Activated T-helper 1 cell treated with anti-CD3 and anti-CD28 coated beads, Interleukin-12 subunit alpha, Interleukin-12 subunit beta, Interleukin-2, Interleukin-4 antibody, amounts not matched to agents 30 ng/mL and 10 ng/mL and 1 ng/mL, durations not matched to agents 14 hours and 24 hours and 36 hours (primary cell): Measurements from ENCODE around the gene DDX24. TPM values are rescaled to one million over a fixed set of nuclear protein-coding genes. Genes with fewer than 3 reads are reported as not detected.

Source experiments
- DNase-seq: peaks from one replicate; pipeline ENCODE4 v3.0.0; 2021; ENCODE audit warnings: low spot score
- H3K27ac Mint-ChIP-seq: one replicate; pipeline ENCODE4 v1.8.0; 2021; ENCODE audit warnings: mild to moderate bottlenecking, mixed read lengths
- H3K27me3 Mint-ChIP-seq: one replicate; pipeline ENCODE4 v1.8.0; 2022; ENCODE audit warnings: mild to moderate bottlenecking, moderate library complexity, mixed read lengths; ENCODE audit not compliant: insufficient read depth
- H3K36me3 Mint-ChIP-seq: one replicate; pipeline ENCODE4 v1.8.0; 2021; ENCODE audit warnings: low read depth, mixed read lengths
- H3K4me1 Mint-ChIP-seq: one replicate; pipeline ENCODE4 v1.8.0; 2021; ENCODE audit warnings: low read depth, mixed read lengths
- H3K4me3 Mint-ChIP-seq: one replicate; pipeline ENCODE4 v1.8.0; 2021; ENCODE audit warnings: mild to moderate bottlenecking, moderate library complexity, mixed read lengths
- H3K9me3 Mint-ChIP-seq: one replicate; pipeline ENCODE4 v1.8.0; 2021; ENCODE audit warnings: mixed read lengths
- intact Hi-C: fragments of 100-400 bp; cut with micrococcal nuclease; formaldehyde crosslinking; loops from one replicate; pipeline ENCODE4 v1.15.1; 2024
- total RNA-seq: library from RNA; stranded (reverse); gene quantifications from 2 replicates; pipeline ENCODE4 v1.2.3, GENCODE V29; 2022

DDX24 gene
- total RNA-seq, 1 donor from 2014 or later: 271 TPM

DNA sequence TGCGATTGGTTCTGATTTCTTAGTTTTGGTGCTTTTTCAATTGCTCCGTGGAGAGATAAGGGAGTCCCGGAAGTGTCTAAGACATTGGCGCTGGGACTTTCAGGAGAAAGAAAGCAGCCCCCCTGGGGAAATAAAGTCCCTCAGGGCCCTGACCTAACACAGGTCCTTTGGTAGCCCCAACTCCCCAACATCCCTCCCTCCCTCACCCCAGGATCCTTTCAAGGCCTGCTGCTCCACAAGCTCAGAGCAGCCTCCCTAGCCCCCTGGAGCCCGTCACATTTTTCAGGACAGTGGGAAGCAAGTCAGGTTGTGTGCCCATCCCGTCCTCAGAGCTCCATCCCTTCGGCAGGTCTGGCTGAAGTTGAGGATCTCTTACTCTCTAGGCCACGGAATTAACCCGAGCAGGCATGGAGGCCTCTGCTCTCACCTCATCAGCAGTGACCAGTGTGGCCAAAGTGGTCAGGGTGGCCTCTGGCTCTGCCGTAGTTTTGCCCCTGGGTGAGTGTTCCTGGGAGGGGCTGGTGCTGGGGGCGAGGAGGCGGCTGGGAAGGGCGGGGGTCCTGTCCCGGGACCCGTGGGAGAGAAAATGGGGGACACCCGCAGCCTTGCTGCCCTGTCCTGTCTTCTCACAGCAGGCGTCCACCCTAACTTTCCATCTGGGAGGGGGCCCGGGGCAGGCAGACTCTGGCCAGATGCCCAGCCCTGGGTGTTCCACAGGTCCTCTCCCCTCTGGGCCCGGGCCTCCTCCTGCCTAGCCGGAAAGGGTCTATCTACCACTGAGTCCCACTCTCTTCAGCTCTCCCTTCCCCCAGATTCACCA lies 30.5 kb upstream of the DDX24 start:
- H3K27me3 Mint-ChIP-seq: peaks cover 2% of the 10 kb centered on the region
- H3K27ac Mint-ChIP-seq: no peak overlapping the region
- H3K4me3 Mint-ChIP-seq: peak overlapping the region; percentile 49
- H3K36me3 Mint-ChIP-seq: no peaks in the 10 kb centered on the region
- no peaks in the 10 kb centered on the region for H3K9me3 Mint-ChIP-seq
- intact Hi-C loops: no loop called here
- DNase-seq: no peak
- peaks cover 15% of the 10 kb centered on the region for H3K4me1 Mint-ChIP-seq

DNA sequence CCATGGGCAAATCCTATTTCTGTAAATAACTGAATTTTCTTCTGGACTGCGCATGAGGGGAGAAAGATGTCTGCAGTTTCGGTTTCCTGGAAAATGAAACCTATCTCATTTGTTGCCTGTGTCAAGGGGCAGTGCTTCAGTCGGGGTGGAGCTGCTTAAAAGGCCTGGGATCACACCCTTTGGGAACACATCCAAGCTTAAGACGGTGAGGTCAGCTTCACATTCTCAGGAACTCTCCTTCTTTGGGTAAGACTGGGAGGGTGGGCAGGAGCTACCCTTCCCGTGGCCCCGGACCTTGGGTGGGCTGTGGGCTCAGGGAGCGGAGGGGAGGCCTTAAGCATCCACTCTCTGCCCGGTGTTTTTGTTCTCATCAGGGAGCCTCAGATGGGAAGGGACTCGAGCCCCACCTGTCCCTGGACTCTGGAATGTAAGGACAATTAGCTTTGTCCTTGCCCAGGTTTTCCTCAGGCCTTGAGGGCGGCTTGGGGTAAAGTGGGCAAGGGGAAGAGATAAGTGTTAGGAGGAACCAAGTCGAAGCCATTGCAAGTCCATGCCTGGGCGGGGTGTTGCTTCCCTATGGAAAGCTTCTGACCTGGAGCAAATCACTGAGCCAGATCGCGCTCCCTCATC lies 29.7 kb upstream of the DDX24 start, which contains the start of gene IFI27:
Gene IFI27 (plus strand): TSS at position 185 of the 630 bp plus-strand sequence.
- Mint-ChIP-seq H3K27ac (peak within 1 kb of the TSS; percentile 66), H3K4me3 (peak within 1 kb of the TSS; percentile 49), H3K36me3 (no peaks in the 10 kb centered on the region), H3K4me1 (peaks cover 15% of the 10 kb centered on the region), H3K27me3 (peaks cover 2% of the 10 kb centered on the region), H3K9me3 (no peaks in the 10 kb centered on the region)
- intact Hi-C loops: no loop called here
- no peak for DNase-seq

DNA sequence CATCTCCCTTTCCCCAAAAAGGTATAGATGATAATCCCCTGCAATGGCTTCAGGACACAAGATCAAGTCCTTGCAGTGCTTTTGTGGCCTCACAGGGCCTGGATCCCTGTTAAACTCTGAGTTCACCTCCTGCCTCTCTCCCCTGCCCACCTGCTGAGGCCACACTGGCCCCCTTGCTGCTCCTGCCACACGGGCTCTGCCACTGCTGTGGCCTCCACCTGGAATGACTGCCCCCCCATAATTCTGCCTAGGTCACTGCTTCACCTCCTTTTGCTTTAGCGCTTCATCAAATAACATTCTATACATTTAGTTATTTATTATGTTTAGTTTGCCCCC lies 28.9 kb upstream of the DDX24 start:
- intact Hi-C loops: no loop called here
- Mint-ChIP-seq H3K27ac (no peak overlapping the region), H3K4me3 (no peak overlapping the region), H3K27me3 (peaks cover 2% of the 10 kb centered on the region), H3K36me3 (no peaks in the 10 kb centered on the region), H3K4me1 (peaks cover 15% of the 10 kb centered on the region), H3K9me3 (no peaks in the 10 kb centered on the region)
- DNase-seq: no peak

DNA sequence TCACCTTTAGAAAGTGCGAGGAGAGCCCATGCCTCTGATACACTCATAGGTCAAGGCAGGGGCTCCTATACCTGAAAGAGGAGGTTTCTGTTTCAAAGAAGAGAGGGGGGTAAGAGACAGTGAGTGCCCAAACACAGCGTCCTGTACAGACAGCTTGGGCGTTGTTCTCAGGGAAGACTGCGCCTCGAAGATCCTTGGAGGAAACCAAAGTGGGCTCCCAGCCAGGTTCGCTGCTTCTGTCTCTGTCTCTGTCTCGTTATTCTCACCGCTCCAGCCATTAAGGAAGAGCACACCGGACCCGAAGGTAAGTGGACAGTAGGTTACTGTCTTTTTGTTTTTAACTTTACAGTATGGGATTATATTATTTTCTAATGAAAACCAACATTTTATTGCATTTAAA lies 23.7 kb upstream of the DDX24 start:
- no peak overlapping the region for H3K27ac Mint-ChIP-seq
- H3K36me3 Mint-ChIP-seq: no peaks in the 10 kb centered on the region
- intact Hi-C loops: no loop called here
- H3K9me3 Mint-ChIP-seq: no peaks in the 10 kb centered on the region
- no peaks in the 10 kb centered on the region for H3K27me3 Mint-ChIP-seq
- H3K4me1 Mint-ChIP-seq: no peaks in the 10 kb centered on the region
- no peak for DNase-seq
- H3K4me3 Mint-ChIP-seq: no peak overlapping the region

DNA sequence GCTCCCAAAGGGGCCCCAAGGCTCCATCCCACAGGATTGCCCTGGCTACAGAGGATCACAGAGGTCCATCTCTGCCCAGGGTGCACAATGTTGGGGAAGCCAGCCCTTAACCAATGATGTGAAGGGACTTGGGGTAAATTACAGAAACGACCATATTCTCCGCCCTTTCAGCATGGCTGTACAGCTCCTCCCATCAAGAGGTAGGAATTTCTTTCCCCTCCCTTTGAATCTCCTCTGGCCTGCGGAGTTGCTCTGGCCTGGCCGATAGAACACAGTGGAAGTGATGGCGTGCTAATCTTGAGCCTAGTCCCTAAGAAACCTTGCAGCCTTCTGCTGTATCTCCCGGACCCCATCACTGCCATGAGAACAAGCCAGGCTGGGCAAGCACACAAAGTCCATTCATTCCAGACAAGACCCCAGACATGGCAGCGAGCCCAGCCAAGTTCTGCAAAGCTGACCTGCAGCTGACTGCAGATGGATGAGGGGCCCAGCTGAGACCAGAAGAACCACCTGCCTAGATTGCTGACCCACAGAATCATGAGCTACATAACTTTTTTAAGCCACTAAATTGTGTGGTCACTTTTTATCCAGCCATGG lies 22.6 kb upstream of the DDX24 start:
- H3K36me3 Mint-ChIP-seq: no peaks in the 10 kb centered on the region
- no peak for DNase-seq
- H3K27ac Mint-ChIP-seq: no peak overlapping the region
- H3K4me1 Mint-ChIP-seq: no peaks in the 10 kb centered on the region
- no peaks in the 10 kb centered on the region for H3K9me3 Mint-ChIP-seq
- intact Hi-C loops: no loop called here
- H3K27me3 Mint-ChIP-seq: no peaks in the 10 kb centered on the region
- no peak overlapping the region for H3K4me3 Mint-ChIP-seq

DNA sequence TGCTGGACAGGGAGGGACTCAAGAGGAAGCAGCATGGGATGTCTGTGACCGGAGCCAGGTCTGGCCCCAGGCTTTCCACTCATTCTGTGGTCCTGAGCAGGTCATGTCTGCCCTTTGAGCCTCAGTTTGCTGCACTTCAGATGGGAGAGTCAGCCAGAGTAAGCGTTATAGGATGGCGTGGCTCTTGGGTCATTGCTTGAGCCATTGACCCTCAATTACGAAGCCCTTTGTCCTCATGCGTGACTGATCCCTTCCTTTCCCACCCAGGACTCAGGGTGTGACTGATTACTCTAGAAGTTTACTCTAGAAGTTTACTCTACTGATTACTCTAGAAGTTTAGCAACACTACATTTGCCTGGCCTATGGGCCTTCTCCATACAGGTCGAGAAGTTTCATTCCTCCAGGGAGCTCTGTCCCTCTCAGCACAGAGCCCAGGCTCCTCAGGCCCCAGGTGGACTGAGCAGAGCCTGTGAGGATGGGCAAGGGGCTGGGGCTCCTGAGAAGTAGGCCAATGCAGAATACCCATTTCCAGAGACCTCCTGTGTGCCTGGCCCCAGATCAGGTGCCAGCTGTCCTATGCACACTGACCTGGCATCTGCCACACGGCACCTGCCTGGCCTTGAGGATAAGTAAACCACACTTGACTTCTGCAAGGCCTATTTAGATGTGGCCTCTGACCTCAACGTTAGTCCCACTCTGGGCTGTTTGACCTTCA lies 21.9 kb upstream of the DDX24 start:
- H3K27me3 Mint-ChIP-seq: no peaks in the 10 kb centered on the region
- no peak for DNase-seq
- H3K27ac Mint-ChIP-seq: no peak overlapping the region
- H3K4me3 Mint-ChIP-seq: no peak overlapping the region
- intact Hi-C loops: no loop called here
- H3K36me3 Mint-ChIP-seq: no peaks in the 10 kb centered on the region
- H3K4me1 Mint-ChIP-seq: no peaks in the 10 kb centered on the region
- H3K9me3 Mint-ChIP-seq: no peaks in the 10 kb centered on the region

DNA sequence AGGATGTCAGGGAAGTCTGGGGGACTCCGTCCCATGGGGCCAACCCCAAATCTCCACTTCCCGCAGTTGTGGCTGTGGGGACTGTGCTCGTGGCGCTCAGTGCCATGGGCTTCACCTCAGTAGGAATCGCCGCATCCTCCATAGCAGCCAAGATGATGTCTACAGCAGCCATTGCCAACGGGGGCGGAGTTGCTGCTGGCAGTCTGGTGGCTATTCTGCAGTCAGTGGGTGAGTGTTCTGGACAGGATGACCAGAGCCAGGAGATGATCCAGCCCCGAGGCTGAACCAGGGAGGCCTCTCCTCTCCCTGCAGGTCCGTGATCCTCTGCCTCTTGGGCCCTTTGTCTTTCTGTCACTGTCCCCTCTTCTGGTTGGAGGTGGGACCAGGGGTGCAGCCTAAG lies 20.7 kb upstream of the DDX24 start:
- H3K27me3 Mint-ChIP-seq: no peaks in the 10 kb centered on the region
- no peaks in the 10 kb centered on the region for H3K4me1 Mint-ChIP-seq
- no peak for DNase-seq
- no peak overlapping the region for H3K4me3 Mint-ChIP-seq
- peaks cover 2% of the 10 kb centered on the region for H3K36me3 Mint-ChIP-seq
- no peaks in the 10 kb centered on the region for H3K9me3 Mint-ChIP-seq
- intact Hi-C loops: no loop called here
- no peak overlapping the region for H3K27ac Mint-ChIP-seq

DNA sequence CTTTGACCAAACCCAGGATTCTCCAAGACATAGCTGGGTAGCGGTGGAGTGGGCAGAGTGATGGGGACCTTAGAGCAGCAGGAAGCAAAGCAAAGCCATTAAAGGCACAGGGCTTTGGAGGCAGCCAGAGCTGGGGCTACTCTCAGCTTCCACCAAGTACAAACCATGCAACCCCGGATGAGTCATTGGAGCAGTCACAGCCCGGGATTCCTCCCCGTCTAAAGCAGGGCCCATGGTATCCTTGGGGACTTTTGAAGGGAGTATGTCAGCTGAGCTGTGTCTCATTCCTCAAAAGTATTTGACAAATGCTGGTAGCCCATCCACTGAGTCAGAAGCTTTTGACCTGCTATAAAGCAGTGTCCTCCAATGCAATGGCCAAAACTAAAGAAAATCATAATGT lies 19.8 kb upstream of the DDX24 start:
- H3K9me3 Mint-ChIP-seq: no peaks in the 10 kb centered on the region
- no peaks in the 10 kb centered on the region for H3K27me3 Mint-ChIP-seq
- H3K27ac Mint-ChIP-seq: no peak overlapping the region
- intact Hi-C loops: no loop called here
- DNase-seq: no peak
- no peaks in the 10 kb centered on the region for H3K4me1 Mint-ChIP-seq
- H3K36me3 Mint-ChIP-seq: peaks cover 2% of the 10 kb centered on the region
- H3K4me3 Mint-ChIP-seq: no peak overlapping the region

DNA sequence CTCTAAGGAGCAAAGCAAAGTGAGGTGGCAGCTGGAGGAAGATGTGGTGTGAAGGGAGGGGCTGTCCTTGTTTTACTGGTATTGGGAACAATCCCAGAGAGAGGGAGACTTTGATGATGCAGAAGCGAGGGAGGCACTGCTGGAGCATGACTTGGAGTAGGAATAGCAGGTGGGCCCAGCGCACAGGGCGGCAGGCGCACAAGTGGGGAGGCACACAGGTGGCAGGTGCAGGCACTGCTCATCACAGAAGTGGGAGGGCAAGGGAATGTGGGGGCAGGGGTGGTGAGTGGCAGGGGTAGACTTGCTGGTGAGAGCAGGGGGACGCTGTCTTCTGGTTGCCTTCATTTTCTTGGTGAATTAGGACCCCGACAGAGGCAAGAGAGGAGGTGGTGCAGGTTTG lies 18.0 kb upstream of the DDX24 start:
- intact Hi-C loops: no loop called here
- Mint-ChIP-seq H3K27me3 (no peaks in the 10 kb centered on the region), H3K27ac (no peak overlapping the region), H3K36me3 (peaks cover 2% of the 10 kb centered on the region), H3K4me3 (no peak overlapping the region), H3K4me1 (no peaks in the 10 kb centered on the region), H3K9me3 (no peaks in the 10 kb centered on the region)
- DNase-seq: no peak

DNA sequence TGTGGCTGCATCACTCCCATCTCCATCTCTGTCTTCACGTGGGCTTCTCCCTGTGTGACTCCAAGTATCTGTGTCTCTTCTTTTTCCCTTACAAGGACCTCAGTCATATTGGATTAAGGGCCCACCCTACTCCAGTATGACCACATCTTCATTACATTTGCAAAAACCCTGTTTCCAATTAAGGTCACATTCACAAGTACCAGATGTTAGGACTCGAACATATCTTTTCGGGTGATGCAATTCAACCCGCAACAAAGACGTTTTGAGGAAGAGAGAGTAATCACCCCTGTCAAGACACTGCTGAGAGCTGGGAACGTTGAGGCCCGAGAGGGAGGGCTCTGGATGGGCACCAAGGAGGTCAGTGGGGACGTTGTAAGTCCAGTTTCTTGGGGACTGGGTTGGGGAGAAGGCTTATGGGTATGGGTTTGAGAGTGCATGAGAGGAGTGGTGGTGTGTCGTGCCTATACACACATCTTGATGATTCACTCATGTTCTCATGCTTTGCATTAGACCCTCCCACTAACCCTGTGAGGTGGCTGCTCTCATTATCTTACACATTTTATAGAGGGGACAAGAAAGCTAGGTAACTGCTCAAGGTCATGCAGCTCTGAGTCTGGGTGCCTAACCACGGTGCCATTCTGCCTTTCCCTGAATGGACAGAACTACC lies 17.5 kb upstream of the DDX24 start:
- no peak for DNase-seq

DNA sequence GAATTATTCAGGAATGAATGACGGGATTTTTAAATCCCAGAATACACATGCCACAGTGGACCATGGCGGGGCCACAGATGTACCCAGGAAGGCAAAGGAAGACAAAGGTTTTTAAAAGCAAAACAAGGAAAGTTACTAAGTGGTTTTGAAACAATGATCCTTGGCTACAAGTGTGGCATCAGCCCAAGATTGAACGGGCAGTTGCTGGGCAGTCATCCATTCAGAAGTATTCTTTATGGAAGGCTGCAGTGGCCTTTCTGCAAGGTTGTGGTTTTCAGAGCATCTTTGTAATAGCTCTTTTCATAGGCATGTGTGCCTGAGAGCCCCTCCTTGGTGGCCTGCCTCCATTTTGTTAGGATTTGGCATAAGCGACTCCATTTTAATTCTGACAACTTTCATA lies 16.1 kb upstream of the DDX24 start:
- Mint-ChIP-seq H3K27me3 (no peaks in the 10 kb centered on the region), H3K36me3 (peaks cover 2% of the 10 kb centered on the region), H3K4me3 (no peak overlapping the region), H3K27ac (no peak overlapping the region), H3K9me3 (no peaks in the 10 kb centered on the region), H3K4me1 (no peaks in the 10 kb centered on the region)
- intact Hi-C loops: no loop called here
- DNase-seq: no peak

More for the DNA sequence above, 17.5 kb upstream of the DDX24 start:
- no peaks in the 10 kb centered on the region for H3K9me3 Mint-ChIP-seq
- H3K4me1 Mint-ChIP-seq: no peaks in the 10 kb centered on the region
- H3K27ac Mint-ChIP-seq: no peak overlapping the region
- H3K36me3 Mint-ChIP-seq: peaks cover 2% of the 10 kb centered on the region
- H3K27me3 Mint-ChIP-seq: no peaks in the 10 kb centered on the region
- H3K4me3 Mint-ChIP-seq: no peak overlapping the region
- intact Hi-C loops: no loop called here

DNA sequence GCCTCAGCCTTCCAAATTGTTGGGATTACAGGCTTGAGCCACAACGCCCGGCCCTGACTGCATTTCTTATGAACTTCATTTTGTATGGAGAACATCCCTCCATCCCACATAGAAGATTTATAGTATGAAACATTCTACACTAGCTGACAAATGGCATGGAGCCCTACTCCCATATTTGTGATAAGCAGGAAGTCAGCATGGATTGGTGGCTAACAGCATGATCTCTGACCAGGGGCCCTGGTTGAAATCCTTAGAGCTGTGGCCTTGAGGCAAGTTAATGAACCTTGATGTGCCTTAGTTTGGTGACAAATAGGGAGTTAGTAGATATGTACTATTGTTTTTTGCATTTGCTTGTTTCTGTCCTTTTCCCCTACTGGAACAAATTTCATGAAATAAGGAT lies 12.4 kb upstream of the DDX24 start:
- Mint-ChIP-seq H3K36me3 (peaks cover 2% of the 10 kb centered on the region), H3K4me1 (no peaks in the 10 kb centered on the region), H3K27ac (no peak overlapping the region), H3K27me3 (no peaks in the 10 kb centered on the region), H3K9me3 (no peaks in the 10 kb centered on the region), H3K4me3 (no peak overlapping the region)
- no peak for DNase-seq
- intact Hi-C loops: no loop called here
